Measurements from ENCODE around the gene C11orf21.

DNA sequence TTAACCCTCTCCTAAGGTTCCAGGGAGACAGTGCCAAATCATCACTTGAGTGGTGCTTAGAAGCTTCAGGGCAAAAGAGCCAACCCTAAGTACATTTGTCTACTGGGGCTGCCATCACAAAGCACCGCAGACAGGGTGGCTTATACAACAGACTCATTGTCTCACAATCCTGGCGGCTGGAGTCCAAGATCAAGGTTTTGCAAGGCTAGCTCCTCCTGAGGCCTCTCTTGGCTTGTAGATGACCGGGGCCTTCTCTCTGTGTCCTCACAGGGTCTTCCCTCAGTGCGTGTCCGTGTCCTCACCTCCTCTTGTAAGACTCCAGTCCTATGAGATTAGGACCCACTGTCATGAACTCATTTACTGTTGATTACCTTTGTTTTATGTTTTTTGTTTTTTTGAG lies 41.3 kb upstream of the C11orf21 start:
- TF ChIP-seq, protein P1, sequence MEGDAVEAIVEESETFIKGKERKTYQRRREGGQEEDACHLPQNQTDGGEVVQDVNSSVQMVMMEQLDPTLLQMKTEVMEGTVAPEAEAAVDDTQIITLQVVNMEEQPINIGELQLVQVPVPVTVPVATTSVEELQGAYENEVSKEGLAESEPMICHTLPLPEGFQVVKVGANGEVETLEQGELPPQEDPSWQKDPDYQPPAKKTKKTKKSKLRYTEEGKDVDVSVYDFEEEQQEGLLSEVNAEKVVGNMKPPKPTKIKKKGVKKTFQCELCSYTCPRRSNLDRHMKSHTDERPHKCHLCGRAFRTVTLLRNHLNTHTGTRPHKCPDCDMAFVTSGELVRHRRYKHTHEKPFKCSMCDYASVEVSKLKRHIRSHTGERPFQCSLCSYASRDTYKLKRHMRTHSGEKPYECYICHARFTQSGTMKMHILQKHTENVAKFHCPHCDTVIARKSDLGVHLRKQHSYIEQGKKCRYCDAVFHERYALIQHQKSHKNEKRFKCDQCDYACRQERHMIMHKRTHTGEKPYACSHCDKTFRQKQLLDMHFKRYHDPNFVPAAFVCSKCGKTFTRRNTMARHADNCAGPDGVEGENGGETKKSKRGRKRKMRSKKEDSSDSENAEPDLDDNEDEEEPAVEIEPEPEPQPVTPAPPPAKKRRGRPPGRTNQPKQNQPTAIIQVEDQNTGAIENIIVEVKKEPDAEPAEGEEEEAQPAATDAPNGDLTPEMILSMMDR (IDR thresholded peaks at IDR 0.05; ENCODE audit: insufficient read depth, low read length, poor library complexity, severe bottlenecking) = no peak
- TF ChIP-seq EZH2phosphoT487 (conservative IDR thresholded peaks at IDR 0.05; ENCODE audit: low read length) = no peak
